Progenitor cell of endocrine pancreas (in vitro differentiated cells): ENCODE data around the gene ZNF362. TPM values are rescaled to one million over a fixed set of nuclear protein-coding genes. Genes with fewer than 3 reads are reported as not detected.

Experiments used
- DNase-seq: peaks from one replicate; pipeline ENCODE4 v3.0.0; 2021; ENCODE audit warnings: low spot score; ENCODE audit not compliant: unreplicated experiment
- H3K27ac Mint-ChIP-seq: 2 replicates; pipeline ENCODE4 v1.8.0; 2021; ENCODE audit warnings: mild to moderate bottlenecking, moderate library complexity, mixed read lengths
- H3K27me3 Mint-ChIP-seq: 2 replicates; pipeline ENCODE4 v1.8.0; 2021; ENCODE audit warnings: mixed read lengths
- H3K36me3 Mint-ChIP-seq: 2 replicates; pipeline ENCODE4 v1.8.0; 2022; ENCODE audit warnings: mixed read lengths; ENCODE audit not compliant: insufficient read depth
- H3K4me1 Mint-ChIP-seq: 2 replicates; pipeline ENCODE4 v1.8.0; 2021; ENCODE audit warnings: low read depth, mixed read lengths
- H3K4me3 Mint-ChIP-seq: 2 replicates; pipeline ENCODE4 v1.8.0; 2021; ENCODE audit warnings: low read depth, mild to moderate bottlenecking, moderate library complexity, mixed read lengths
- H3K9me3 Mint-ChIP-seq: 2 replicates; pipeline ENCODE4 v1.8.0; 2021; ENCODE audit warnings: low read depth, mixed read lengths
- total RNA-seq: library from RNA; stranded (reverse); gene quantifications from 2 replicates; pipeline ENCODE4 v1.2.1, GENCODE V29; 2021
- TF ChIP-seq, protein P1 (sequence below): fragments of 200-600 bp; sonication (generic); IDR thresholded peaks from one replicate; pipeline ENCODE4 v1.5.0; 2021; ENCODE audit warnings: antibody characterized with exemption, mild to moderate bottlenecking; ENCODE audit not compliant: unreplicated experiment

The ZNF362 gene
- total RNA-seq, 1 donor from 2014 or later = 79.3 TPM

DNA sequence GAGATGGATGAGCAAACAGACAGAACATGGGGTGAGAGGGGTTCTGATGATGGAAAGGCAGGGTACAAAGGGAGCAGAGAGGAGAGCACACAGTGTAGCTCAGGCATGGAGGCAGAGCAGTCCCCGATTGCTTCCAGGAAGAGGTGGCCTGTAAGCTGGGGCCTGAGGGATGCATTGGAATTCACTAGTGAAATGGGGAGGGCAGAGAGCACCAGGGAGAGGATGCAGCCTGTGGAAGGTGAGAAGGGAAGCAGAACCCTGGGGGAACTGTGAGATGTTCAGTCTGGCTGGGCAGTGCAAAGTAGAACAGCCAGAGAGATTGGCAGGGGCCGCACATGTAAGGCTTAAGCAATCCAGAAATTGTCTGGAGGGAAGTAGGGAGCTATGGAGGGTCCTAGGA, 12.2 kb downstream of the ZNF362 start:
- no peak overlapping the region for H3K4me3 Mint-ChIP-seq
- H3K27ac Mint-ChIP-seq = peak overlapping the region; percentile 75
- TF ChIP-seq, protein P1, sequence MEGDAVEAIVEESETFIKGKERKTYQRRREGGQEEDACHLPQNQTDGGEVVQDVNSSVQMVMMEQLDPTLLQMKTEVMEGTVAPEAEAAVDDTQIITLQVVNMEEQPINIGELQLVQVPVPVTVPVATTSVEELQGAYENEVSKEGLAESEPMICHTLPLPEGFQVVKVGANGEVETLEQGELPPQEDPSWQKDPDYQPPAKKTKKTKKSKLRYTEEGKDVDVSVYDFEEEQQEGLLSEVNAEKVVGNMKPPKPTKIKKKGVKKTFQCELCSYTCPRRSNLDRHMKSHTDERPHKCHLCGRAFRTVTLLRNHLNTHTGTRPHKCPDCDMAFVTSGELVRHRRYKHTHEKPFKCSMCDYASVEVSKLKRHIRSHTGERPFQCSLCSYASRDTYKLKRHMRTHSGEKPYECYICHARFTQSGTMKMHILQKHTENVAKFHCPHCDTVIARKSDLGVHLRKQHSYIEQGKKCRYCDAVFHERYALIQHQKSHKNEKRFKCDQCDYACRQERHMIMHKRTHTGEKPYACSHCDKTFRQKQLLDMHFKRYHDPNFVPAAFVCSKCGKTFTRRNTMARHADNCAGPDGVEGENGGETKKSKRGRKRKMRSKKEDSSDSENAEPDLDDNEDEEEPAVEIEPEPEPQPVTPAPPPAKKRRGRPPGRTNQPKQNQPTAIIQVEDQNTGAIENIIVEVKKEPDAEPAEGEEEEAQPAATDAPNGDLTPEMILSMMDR = no peak
- no peak for DNase-seq
- peaks cover 2% of the 10 kb centered on the region for H3K36me3 Mint-ChIP-seq
- H3K9me3 Mint-ChIP-seq = no peaks in the 10 kb centered on the region
- no peaks in the 10 kb centered on the region for H3K27me3 Mint-ChIP-seq
- H3K4me1 Mint-ChIP-seq = peaks cover 8% of the 10 kb centered on the region

DNA sequence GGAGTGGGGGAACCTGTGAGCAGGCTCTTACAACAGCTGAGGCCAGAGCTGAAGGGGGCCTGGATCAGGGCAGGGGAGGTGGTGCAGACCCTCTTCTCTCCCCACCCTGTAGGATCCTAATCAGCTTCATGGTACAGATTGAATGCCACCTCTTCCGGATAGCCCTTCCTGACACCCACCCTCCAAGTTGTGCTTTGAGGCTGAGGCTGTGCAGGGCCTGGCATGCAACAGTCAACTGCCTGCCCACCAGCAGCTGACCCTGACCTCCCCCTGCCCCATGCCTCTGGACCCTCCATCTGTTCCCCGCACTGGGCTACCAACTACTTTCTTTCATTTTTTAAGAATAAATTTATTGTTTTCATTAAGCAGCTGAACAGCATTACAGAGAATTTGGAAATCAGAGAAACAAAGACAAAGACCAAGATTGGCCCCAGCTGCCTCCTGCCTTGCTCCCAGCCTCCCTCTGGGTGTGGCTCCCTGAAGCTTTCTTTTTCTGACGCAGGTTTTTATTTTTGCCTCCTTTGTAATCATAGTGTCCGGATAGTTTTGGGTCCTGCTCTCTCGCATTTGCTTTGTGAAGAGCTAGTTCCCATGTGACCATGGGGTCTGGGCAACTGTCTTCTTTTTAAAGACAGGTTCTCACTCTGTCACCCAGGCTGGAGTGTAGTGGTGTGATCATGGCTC, 12.8 kb downstream of the ZNF362 start:
- no peak overlapping the region for H3K27ac Mint-ChIP-seq
- H3K4me3 Mint-ChIP-seq = no peak overlapping the region
- peaks cover 2% of the 10 kb centered on the region for H3K36me3 Mint-ChIP-seq
- TF ChIP-seq, protein P1 = no peak
- peaks cover 8% of the 10 kb centered on the region for H3K4me1 Mint-ChIP-seq
- no peaks in the 10 kb centered on the region for H3K9me3 Mint-ChIP-seq
- no peaks in the 10 kb centered on the region for H3K27me3 Mint-ChIP-seq
- no peak for DNase-seq

DNA sequence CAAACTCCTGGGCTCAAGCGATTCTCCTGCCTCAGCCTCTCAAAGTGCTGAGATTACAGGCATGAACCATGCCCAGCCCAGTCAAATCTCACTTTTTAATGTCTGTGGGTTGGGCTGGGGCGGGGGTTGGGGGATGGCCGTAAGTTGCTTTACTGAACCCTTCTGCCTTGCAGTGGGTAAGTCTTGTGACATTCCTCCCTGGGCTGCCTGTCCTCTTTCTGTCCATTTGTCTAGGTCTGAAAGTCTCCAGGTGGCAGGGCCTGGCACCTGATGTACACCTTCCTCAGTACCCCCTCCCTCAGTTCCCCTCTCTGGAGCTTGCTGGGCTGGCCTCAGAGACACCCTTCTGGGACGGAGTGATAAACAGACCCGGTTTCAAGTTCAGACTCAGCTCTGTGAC, 13.3 kb downstream of the ZNF362 start:
- H3K4me3 Mint-ChIP-seq = no peak overlapping the region
- no peak overlapping the region for H3K27ac Mint-ChIP-seq
- peaks cover 2% of the 10 kb centered on the region for H3K36me3 Mint-ChIP-seq
- DNase-seq = no peak
- peaks cover 8% of the 10 kb centered on the region for H3K4me1 Mint-ChIP-seq
- no peaks in the 10 kb centered on the region for H3K27me3 Mint-ChIP-seq
- TF ChIP-seq, protein P1 = no peak
- no peaks in the 10 kb centered on the region for H3K9me3 Mint-ChIP-seq

DNA sequence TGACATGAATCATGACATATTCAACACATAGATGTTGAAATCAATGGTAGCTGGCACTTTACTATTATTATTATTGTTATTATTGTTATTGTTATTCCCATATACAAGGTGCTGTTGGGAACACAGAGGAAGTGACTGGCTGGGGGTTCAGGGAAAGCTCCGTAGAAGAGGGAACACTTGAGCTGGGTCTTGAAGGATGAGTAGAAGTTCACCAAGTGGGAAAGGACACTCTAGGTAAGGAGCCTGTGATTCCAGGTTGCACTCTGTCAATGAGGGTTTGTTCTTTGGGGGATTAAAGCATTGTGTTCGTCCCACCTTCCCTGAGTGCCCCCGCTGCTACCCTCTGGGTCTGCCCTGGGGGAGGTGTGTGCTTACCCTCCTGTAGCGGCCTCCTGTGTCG, 14.1 kb downstream of the ZNF362 start:
- no peak overlapping the region for H3K4me3 Mint-ChIP-seq
- no peak overlapping the region for H3K27ac Mint-ChIP-seq
- TF ChIP-seq, protein P1 = no peak
- DNase-seq = no peak
- H3K9me3 Mint-ChIP-seq = no peaks in the 10 kb centered on the region
- H3K27me3 Mint-ChIP-seq = no peaks in the 10 kb centered on the region
- peaks cover 9% of the 10 kb centered on the region for H3K4me1 Mint-ChIP-seq
- peaks cover 3% of the 10 kb centered on the region for H3K36me3 Mint-ChIP-seq

DNA sequence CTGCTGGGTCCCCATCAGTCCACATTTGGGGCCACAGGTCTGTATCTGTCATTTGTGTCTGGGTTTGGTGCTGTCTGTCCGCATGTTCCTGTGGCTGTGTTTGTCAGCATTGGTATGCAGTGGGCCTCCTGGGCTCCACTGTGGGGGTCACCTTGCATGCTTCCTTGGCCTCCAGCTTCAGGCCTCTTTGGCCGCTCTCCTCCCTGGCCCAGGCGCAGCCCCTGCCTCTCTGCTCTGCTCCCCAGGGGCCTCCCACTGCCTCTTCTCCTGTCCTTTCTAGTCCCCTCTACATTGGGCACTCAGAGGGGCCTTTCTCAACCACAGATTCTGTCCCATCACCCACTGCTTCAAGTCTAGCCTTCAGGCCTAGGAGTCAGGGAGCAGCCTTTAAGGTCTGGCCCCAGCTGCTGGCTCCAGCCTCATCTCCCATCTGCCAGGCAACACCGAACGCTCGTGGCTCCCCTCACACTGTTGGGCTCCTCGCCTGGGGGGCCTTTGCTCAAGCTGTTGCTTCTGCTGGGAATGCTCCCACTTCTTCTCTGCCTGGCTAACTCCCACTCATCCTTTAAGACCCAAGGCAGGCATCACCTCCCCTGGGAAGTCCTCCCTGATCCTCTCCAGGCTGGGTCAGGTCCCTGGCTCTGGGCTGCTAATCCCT, 14.6 kb downstream of the ZNF362 start:
- Mint-ChIP-seq H3K4me3 (no peak overlapping the region), H3K27me3 (no peaks in the 10 kb centered on the region), H3K4me1 (peaks cover 9% of the 10 kb centered on the region), H3K36me3 (peaks cover 3% of the 10 kb centered on the region), H3K9me3 (no peaks in the 10 kb centered on the region), H3K27ac (peak overlapping the region; percentile 76)
- TF ChIP-seq, protein P1 = no peak
- DNase-seq = no peak
